ENCODE measurements around the gene RTN4IP1.

DNA sequence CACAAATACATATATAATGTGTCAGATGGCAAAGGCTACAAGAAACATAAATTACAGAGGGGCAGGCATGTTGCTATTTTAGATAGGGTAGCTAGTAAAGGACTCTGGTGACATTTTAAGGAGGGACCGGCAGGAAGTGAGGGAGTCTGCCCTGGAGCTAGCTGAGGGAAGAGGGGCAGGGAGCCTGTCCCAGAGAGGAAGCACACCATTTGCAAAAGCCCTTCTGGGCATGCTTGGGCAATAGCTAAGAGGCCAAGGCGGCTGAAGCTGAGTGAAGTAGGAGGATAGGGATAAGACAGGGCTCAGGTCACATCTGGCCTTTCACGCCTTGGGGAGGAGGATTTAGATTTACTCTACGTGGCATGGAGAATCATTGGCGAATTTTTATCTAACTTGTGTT is 96.2 kb downstream of the RTN4IP1 start:
- TF ChIP-seq, protein P1, sequence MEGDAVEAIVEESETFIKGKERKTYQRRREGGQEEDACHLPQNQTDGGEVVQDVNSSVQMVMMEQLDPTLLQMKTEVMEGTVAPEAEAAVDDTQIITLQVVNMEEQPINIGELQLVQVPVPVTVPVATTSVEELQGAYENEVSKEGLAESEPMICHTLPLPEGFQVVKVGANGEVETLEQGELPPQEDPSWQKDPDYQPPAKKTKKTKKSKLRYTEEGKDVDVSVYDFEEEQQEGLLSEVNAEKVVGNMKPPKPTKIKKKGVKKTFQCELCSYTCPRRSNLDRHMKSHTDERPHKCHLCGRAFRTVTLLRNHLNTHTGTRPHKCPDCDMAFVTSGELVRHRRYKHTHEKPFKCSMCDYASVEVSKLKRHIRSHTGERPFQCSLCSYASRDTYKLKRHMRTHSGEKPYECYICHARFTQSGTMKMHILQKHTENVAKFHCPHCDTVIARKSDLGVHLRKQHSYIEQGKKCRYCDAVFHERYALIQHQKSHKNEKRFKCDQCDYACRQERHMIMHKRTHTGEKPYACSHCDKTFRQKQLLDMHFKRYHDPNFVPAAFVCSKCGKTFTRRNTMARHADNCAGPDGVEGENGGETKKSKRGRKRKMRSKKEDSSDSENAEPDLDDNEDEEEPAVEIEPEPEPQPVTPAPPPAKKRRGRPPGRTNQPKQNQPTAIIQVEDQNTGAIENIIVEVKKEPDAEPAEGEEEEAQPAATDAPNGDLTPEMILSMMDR (IDR thresholded peaks at IDR 0.05) = no peak
- TF ChIP-seq POLR2AphosphoS5 (IDR thresholded peaks at IDR 0.05) = no peak
- TF ChIP-seq POLR2A (IDR thresholded peaks at IDR 0.05) = no peak

Data from upper lobe of left lung (tissue), 4 donors.